HG03460 (cell line): Measurements from ENCODE around the gene LAMTOR1.

ENCODE experiments used
- ATAC-seq: cut with Tn5 transposase; IDR thresholded peaks from one replicate; pipeline ENCODE4 v1.9.1; 2021; ENCODE audit not compliant: unreplicated experiment

Gene LAMTOR1

DNA sequence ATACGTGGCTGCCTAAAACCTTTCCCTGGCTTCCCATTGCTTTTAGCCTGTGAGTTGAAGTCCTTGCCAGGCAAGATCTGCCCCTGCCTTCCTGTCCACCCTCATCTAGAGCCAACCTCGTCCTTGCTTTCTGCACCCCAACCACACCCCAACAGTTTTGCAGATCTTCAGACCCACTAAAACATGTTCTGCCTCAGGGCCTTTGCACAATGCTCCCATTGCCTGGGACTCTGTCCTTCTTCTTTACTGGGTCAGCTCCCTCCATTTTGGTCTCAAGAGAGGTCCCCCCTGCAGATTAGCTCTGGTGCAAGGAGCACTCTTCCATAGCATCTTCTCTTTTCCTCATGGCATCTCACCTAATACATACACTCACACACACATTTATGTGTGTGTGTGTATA lies 17.8 kb upstream of the LAMTOR1 start:
- ATAC-seq, result no peak

DNA sequence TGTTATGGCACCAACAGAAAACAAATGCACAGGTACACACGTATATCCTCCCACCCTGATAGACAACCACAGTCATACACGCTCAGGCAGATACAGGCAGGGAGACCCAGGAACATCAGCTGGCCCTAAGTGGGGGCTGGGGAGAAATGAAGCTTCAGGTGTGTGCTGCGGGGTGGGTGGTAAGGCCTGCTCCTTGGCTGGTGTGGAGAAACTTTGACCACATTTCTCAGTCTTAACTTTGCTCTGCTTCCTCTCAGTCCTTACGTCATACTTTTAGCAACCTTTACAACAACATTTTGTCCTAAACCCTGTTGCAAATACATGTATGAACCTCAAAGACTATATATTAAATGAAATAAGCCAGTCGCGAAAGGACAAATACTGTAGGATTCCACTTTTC lies 16.1 kb upstream of the LAMTOR1 start:
- no peak for ATAC-seq

DNA sequence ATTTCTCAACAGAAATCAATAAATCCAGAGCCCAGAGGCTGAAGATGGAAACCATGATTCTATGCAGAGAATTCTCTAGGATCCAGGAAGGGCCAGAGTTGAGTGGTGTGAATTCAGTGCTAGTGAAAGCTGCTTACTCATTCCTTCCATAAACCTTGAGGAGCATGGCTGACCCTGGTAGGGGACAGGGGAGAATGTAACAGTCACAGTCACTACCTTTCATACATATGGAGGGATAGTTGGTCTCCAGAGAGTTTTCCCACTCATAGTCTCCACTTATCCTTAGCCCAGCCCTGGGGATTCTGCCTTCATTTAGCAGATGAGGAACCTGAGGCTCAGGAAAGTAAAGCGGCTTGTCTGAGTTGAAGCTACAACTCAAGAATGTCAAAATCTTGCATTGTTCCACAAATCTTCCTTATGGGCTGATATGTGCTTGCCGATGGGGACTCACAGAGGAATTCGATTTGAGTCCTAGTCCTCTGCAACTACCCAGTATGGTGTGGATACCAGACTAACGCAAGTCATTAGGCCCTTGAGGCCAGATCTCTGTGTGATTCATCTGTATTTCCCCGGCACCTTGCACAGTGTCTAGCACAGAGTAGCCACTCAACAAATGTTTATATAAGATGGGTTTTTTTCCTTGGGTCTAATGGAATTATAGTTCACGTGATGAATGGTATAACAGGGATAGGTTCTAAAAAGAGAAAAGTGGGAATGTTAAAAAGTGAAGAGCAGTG lies 13.1 kb upstream of the LAMTOR1 start:
- no peak for ATAC-seq

DNA sequence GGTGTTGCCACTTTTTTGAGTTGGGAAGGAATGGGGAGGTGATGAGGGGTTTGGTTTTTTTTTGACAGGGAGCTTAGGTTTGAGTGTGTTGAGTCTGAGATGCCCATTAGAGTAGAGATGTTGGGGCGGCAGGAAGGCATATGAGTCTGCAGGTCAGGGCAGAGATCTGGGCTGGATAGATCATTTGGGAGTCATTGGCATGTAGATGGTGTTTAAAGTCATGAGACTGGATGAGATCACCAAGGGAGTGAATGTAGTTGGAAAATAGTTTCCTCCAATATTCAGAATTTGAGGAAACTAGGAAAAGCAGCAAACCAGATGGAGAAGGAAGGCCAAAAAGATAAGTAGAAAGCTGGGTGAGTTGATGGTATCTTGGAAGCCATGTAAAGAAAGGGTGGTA lies 11.5 kb upstream of the LAMTOR1 start:
- ATAC-seq, result no peak

DNA sequence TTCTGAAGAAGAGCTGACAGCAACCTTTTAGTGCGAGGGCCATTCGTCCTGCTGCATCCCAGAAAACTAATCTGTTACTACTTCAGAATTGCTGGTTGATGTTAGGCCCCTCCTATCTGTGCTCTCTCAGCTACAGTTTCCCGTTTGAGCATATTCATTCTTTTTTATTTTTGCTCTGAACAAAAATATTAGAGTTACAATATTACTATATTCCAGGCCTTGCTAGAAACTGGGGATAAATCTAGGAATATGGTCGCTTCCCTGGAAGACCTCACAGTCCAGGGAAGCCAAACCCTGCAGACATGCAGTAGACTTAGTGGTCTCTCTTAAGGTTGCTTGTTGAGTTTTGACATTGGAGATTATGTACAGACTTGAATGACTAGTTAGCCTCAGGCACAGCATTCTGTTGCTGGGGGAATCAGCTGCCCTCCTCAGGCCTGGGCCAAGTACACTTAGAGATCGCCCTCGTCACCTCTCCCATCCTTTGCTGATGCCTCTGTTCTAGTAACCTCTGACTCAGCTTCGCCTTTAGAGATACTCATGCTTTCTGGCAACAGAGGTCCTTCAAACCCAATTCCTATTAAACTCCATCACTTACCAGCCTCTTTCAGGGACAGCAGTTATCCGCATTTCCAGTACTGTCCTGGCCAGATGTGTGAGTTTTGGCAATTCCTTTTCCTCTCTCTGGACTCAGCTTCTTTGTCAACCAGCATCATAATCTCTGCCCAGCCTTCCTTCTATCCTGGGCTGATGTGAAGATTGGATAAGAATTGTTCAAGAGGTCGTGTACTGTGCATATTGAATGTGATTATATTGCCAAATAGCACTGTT lies 10.1 kb upstream of the LAMTOR1 start:
- ATAC-seq, result no peak

DNA sequence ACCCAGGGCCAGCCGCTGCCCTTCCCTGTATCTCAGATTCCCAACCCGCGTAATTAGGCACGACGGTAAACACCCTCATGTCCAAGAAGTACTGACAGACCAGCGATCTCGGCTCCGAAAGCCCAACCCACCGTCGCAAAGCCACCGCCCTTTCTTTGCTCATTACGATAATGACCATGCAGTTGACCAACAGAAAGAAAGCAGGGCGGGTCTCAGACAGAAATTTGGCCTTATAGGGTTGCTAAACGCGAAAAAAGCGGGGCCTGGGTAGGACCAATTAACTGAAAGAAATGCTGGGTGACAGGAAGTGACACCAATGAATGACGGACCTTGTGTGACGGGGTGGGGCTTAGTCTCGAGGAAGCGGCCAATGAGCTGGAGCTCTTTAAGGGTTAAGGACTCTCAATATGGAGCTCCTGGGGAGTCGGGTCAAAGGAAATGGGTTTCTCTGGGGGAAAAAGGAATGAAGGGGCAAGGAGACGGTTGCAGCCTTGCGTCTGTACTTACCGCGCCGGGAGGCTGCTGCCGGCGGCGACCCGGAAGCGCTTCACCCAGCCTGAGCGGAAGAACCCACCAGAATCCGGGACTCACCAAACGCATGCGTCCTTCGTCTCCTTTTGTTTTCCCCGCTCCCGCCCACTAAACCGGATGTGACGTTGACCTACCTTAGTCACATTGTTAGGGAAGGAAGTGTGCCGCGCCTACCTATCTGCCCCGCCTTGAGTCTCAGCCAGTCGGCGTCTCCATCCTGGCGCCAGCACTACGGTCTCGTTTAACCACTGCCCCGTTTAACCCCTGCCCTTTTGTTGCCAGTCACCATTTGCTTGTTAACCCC lies 9.3 kb upstream of the LAMTOR1 start, which contains the start of gene ANAPC15:
TSS of gene ANAPC15 (minus strand) at position 553 of the 835 bp plus-strand sequence. CDS start 1,419 bp downstream, outside the sequence.
- ATAC-seq, result peak; percentile 90

DNA sequence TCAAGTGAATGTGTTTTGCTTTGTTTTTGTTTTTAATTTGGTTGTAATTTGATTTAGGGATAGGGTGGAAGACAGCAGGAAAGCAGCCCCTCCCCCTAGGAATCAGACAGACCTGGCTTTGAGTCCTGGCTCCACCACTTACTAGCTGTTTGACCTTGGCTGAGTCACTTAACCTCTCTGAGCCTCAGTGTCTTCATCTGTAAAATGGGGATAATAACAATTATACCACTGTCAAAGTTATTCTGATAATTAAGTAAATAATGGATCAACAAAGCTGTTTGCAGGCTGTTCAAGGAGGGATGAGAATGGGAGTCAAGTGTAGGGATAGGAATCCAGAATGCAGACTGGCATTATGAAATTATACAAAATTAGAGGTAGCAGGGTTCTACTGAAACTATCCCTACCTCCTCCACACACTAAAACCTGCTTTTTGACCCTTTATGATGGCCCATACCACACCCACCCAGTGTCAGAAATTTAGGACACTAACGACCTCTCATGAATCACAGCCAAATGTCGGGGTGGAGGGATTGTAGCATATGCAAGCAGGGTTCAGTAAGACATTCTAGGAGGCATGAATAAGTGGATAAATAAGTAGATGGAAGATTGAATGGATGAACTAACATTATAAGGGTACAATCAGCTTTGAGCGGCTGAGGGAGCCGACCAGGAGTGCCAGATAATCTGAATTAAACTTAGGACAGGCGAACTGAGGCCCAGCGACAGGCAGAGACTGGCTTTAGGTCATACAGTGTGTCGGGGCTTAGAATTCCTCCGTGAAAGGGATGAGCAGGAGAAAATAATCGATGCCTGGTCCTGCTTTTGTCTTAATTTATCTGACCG lies 8.4 kb upstream of the LAMTOR1 start:
- ATAC-seq, result no peak

DNA sequence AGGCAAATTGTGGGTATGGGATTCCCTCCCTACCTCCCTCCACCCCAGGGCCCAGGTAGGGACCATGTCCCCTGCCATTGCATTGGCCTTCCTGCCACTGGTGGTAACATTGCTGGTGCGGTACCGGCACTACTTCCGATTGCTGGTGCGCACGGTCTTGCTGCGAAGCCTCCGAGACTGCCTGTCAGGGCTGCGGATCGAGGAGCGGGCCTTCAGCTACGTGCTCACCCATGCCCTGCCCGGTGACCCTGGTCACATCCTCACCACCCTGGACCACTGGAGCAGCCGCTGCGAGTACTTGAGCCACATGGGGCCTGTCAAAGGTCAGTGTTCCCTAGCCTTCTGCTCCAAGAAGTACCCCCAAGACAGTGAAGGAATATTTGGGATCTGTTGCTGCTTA lies 2.8 kb upstream of the LAMTOR1 start, which contains the start of gene TOMT:
TSS of gene TOMT (plus strand) at position 37 of the 400 bp plus-strand sequence. CDS start at position 65, 28 bp downstream.
- ATAC-seq, result no peak

DNA sequence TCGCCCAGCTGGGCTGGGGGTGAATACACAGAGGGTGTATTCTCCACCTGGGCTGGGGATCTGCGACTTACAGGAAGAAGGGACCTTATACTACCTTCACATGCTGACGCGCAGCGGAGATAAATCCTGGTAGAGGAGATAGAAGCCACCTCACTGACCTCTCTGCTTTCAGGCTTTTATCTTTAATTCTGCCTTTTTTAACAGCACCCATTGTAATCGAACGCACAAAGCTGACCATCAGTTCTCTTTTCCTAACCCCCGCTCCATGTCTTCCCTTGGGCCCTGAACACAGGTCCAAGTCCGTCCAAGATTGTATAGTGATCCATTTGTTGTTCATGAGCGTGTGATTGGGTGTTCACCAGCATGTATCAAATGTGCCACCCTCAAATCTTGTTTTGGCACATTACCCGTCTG lies 664 bp upstream of the LAMTOR1 start:
- ATAC-seq, result no peak

DNA sequence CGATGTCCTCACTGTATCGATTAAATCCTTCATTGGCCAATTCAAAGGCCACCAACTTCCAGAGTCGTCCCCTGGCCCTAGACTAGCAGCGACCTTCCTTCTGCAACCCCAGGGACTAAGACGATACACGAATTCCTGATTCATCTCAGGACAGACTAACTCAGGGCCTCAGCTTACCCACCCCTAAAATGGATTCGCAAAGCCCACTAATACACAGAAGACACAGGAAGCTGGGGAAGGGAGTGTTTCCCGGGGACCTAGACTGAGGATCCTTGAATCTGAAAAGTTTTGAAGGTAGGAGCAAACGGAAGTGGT lies 509 bp downstream of the LAMTOR1 start:
- ATAC-seq, result peak; percentile 22

DNA sequence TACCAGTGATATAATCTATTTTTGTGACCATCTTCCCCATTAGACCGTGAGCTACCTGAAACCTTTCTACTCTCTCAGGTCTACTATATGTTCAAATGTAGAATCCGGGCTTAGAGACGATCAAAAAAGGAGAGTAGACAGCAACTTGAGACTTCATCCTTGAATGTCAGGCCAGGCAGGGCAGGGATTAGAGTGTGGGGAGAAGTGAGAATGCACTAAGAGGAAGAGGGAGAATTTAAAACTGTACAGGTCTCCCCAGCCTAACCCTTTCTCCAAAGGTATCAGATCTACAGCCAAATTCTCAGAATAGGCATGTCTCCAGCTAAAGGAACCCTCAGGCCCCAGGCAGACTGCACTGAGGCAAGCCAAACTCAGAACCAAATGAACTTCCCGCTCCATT lies 935 bp downstream of the LAMTOR1 start:
- ATAC-seq, result no peak

DNA sequence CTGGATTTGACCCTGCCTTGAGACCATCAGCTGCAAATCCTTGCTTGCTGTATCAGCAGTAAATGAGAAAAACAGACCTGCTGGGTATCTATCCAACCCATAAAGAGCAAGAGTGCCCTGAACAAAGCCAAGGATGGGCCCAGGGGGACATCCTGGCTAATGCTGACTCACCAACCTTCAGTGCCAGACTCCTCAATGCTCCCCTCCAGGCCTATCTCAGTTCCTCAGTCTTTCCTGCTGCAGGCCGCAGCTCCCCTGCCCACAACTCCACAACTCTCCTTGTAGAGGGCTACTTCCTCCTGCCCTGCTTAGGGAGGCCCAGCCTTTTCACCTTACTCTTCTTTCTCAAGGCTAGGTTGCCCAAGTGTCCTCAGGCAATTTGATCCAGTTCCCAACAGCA lies 2.6 kb downstream of the LAMTOR1 start:
- ATAC-seq, result no peak

DNA sequence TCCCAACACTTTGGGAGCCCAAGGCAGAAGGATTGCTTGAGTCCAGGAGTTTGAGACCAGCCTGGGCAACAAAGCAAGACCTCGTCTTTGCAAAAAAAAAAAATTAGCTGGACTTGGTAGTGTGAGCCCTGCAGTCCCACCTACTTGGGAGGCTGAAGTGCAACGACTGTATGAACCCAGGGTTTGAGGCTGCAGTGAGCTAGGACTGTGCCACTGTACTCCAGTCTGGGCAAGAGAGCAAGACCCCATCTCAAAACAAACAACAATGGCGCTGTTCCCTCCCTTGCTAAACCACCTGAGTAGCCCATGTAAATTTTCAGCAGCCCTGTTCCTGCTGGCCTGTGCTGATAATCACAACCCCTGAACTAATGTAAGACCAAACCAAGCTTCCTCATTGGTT lies 3.1 kb downstream of the LAMTOR1 start:
- no peak for ATAC-seq

DNA sequence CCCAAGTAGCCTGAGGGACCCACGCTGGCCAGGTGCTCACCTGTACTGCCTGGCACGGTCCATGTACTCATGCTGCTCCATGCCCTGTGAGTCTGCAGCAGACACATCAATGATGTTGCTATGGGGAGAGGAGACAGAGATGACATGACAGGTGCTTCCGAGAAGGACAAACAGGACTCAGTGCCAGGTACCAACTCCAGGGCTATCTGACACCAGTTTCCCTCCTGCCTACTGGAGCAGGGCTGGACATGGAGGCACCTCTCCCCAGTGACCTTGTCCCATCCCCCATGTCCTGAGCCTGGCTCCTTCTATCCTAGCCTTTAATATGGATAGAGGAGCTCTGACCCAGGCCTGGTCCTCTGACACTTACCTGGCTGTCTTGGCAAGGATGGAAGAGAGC lies 4.4 kb downstream of the LAMTOR1 start:
- ATAC-seq, result no peak

DNA sequence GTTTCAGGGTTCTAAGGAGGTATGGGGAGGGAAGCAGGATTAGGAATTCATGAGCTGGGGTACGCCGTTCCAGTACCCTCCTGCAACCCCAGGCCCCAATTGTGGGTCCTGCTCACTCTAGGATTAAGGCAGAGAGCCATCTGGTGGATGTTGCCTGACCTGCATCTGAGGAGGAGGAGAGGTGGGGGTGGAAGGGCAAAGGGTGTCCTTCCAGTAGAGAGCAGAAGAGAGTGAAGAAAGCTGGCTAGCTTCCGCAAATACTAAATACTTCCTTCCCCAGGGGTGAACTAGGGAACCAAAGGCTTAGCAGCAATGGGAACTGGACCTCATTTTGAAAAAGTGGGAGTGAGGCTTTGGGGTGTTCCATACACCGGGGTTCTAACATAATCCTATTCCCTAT lies 11.8 kb downstream of the LAMTOR1 start:
- ATAC-seq, result no peak

DNA sequence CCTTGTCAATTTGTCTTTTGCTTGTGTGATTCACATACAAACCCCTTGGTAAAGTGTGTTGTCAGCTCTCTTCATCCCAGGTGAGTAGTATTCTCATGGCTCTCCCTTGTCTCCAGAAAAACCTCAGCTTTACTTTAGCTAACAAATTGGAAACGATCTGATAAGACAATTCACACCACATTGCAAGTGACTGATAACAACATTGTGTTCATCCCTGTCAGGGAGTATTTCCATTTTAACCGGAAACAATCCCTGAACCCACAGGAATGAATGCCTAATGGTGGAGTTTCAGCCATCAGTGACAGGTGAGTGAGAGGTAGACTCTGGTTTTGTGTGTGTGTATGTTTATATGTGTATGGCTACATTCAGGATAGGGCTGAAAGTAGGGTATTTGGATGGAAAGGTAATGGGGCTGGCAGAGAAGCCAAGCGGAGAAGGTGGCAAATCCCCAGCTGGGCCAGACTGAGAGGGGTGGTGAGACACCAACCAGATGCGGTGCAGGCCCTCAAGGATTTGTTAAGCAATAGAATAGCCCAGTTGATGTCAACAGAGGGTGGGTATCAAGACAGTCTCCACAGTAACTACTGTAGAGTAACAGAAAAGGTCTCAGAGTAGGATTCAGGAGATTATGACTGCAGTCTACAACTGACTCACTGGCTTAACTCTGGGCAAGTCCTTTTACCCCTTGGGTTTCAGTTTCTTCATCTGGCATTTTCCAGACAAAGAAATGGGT lies 14.9 kb downstream of the LAMTOR1 start:
- ATAC-seq, result no peak

DNA sequence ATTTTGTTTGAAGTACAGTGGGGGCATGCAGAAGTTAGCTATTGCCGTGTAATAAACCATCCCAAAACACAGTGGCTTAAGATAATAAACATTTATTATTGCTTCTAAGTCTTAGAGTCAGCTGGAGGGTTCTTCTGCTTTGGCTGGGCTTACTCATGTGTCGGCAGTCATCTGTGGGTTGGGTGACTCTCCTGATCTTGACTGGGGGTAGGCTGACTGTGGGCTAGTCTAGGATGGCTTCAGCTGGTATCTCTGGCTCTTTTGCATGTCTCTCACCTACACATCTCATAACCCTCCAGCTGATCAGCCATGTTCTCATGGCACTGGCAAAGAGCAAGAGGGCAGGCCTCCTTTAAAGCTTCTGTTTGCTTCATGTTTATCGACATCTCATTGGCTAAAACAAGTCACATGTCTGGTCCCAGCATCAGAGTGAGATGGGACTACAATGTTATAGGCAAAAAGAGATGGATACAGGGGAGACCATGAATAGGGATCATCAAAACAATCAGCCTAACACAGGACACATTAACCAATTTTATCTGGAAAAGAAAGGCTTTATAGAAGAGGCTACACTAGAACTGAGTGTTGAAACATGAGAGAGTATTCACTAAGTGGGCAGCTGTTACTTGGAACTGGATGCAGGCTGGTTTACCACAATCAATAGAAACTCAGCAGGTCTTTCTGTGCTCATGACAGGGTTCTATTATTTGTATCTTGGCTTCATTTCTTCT lies 17.3 kb downstream of the LAMTOR1 start:
- ATAC-seq, result no peak

DNA sequence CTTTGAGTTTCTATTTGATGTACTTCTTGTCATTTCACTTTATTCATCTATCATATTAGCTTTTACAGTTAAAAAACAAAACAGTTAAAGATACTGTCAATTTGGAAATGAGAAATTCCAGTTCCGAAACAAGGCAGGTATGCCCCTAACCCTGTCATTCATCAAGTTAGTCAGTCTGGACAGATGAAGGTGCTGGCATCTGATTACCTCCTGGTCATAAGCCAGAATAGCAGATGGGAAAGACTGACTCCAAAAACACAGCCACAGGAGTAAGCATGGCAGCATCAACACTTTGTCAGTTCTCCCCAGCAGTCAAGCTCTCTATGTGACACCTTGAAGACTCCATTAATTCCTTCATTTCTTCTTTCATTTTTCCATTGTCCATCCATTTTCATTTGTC lies 18.1 kb downstream of the LAMTOR1 start:
- no peak for ATAC-seq

DNA sequence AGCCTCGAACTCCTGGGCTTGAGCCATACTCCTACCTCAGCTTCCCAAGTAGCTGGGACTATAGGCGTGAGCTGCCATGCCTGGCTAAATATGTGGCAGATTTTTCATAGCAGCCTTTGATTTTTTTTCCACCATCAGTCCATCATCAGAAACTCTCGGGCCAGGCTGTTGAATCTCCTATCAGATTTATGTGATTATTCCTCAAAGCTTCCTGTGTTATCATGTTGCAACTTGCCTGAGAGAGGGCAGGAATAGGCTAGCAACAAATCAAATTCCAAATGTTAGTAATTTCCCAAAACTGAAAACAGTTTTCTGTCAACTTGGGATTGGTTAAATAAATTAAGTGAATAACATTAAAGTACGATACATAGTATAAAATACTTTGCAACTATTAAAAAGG lies 19.0 kb downstream of the LAMTOR1 start:
- no peak for ATAC-seq
